GM18520 (cell line): Measurements from ENCODE around the gene TEX48.

Experiments used
- ATAC-seq: cut with Tn5 transposase; IDR thresholded peaks from one replicate; pipeline ENCODE4 v1.9.1; 2021; ENCODE audit not compliant: unreplicated experiment

Gene TEX48

DNA sequence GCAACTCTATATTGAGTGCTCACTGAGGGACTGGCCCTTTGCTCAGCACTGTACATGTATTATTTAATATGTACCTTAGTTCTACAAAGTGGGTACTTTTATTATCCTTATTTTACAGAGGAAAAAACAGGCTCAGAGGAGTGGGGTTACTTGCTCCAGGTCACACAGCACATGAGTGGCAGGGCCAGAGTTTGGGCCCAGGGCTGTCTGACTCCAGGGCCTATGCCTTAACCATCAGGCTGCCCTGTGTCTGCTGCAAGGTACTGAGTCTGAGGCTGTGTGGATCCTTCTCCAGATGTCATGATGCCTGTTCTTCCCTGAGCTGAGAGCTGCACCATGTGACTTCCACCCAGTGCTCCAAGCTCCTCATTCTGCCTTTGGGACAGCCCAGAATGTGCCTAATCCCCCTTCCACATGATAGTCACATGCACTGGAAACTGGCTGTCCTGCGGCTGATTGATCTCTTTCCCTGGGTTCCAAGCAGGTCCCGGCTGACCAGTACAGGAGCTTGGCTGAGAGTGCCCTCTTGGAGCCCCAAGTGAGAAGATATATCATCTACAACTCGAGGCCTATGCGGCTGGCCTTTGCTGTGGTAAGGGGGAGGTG lies 55.5 kb downstream of the TEX48 start:
- no peak for ATAC-seq

- no peak for ATAC-seq
Measured at GRCh38 chr9:114624677-114625076, 57.3 kb downstream of the TEX48 start.

- no peak for ATAC-seq
Measured at GRCh38 chr9:114621975-114622609, 59.9 kb downstream of the TEX48 start.

DNA sequence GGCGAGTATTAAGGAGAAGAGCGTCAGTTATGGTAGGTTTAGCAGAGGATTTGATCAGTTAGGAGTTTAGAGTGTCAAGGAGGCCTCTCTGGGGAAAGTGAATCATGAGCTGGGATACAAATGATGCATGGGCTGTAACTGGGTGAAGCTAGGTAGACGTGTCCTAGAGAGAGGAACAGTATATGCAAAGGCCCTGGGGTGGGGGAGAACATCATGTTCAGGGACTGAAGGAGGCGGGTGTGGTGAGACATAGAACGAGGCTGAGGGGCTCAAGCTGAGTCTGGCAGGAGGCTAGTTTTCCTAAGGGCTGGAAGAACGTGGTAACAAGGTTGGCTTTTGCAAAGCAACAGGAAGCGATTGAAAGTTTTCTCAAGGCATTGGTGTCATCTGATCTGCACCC lies 60.4 kb downstream of the TEX48 start:
- ATAC-seq, result no peak

DNA sequence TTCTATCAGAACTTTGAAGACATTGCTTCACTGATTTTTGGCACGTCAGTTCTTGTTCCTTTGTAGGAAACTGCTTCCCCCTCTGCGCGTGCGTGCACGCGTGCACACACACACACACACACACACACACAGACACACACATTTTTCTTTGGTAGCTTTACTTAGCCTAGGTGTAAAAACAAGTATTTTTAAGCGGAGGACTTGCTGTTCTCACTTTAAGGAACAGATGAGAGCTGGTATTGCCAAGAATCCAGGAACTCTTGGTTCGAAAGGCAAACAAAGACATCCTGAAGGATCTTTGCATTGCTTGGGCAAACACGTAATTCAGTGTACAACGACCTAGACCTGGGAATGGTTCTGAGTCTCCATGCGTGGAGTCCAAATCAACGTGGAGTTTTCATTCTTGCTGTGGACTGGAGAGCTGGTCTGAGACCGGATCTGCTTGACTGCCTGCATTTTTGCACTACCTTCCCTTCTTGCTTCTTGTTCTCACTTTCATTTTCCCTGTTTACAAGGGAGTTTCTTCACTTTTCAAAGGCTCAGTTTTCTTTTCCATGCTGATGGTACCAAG lies 62.7 kb downstream of the TEX48 start:
- ATAC-seq, result peak; percentile 33

DNA sequence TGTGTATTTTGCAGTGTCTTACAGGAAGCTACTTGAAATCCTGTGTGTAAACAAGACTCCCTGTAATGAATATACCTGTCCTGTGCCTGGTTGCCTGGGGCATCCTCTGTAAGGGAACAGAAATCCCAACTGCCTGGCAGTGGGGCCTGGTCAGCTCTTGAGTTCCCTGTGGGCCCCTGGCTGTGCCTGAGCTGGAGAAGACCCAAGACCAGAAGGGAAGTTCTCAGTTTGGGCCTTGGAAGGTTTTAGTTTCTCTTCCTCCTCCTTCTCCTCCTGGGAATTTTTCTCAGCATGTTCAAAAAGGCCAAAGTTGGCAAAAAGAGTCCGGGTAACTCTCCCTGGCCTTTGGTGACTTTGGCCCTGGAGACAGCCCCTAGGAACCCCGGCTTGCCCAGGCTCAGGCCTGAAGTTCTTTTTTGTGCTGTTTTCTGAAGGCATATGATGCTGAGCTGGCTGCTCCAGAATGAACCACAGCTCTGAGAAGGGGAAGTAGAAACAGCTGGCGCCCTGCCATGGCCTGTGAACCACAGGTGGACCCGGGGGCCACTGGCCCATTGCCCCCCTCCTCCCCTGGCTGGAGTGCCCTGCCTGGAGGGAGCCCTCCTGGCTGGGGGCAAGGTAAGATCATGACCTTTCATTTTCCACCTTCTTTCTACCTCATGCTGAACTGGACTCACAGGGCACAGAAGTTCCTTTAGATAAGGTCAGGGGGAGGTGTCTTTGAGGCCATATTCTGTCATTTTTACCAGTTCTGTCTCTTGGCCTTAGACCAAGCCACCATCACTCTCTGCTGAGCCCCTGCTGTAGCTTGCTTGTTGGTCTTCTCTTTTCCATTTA lies 65.1 kb downstream of the TEX48 start:
- ATAC-seq, result peak; percentile 50
